Activated T-cell treated with anti-CD3 and anti-CD28 coated beads, Interleukin-2, amount 50 U/mL, for 48 hours (primary cell): ENCODE data around the gene CENPVL2.
"Not testable (repeated sequence)": the region's sequence is repeated elsewhere in the genome, so short reads cannot be mapped to it uniquely, and the experiment has no call there.

Experiments
- DNase-seq, 2 experiments: peaks; one replicate each; pipeline ENCODE4 v3.0.0-alpha.2; 2020

The CENPVL2 gene

DNA sequence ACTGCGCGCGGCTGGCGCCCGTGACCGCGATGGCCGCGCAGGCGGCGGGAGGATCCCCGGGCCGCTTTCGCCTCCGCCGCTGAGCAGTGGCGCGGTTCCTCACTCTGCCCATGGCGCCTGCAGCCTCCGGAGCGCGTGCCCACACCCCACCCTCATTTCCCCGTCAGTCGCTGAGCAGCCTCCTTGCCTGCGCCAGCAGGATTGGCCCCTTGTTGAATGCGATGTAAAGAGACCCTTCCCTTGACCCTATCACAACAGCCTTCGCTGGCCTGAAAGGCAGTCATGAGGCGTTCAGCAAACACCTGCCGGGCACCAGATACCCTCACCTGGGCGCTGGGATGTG, at the start of gene CENPVL2:
Gene CENPVL2, minus strand, starts transcription at position 112 of the 343 bp plus-strand sequence. Its CDS starts 0 bp downstream, at position 112.
- DNase-seq = not testable (repeated sequence)

DNA sequence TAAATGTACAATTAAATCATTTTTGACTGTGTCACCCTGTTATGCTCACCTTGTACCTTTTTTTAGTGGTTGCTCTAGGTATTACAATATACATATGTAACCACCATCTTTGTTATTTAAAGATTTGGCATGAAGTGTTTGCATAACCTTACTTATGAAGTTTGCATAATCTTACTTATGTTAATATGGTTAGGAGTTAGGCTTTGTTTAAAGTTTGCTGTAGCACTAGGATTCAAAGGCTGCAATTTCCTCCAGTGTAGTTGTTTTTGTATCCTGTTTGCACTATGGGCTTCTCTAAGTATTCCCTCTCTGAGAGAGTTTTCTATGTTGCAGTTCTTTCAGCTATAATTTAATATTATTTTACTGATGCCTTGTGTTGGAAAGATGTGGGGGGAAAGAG, 45.6 kb upstream of the CENPVL2 start:
- no peak for DNase-seq

DNA sequence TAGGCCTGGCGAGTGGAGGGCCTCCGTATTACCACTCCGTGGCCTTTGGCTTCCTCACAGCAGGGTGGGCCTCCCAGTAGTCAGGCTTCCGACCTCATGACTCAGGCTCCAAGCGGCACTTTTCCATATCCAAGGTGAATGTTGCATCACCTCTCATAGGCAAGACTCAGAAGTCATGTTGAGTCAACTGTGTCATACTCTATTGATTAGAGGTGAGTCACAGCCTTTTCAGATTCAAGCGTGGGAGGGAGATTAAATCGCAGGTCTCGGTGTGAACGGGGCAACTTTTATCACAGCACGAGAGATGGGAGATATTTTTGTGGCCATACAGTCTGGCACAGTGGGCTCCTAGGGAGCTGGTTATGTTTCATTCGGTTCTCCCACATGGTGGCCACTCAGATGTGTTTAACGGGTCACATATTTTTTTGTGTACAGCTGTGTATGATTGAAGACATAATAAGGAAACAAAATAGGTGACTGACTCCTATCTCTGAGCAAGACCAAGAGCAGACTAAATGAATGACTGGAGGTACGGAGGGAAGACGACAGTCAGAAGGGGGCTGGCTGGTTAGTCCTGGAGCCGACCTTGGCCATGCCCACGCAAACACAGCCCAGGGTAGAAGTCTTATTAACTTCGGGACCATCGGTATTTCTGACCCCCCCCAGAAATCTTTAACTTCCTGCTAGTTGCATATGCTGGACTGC, 30.5 kb upstream of the CENPVL2 start:
- not testable (repeated sequence) for DNase-seq

DNA sequence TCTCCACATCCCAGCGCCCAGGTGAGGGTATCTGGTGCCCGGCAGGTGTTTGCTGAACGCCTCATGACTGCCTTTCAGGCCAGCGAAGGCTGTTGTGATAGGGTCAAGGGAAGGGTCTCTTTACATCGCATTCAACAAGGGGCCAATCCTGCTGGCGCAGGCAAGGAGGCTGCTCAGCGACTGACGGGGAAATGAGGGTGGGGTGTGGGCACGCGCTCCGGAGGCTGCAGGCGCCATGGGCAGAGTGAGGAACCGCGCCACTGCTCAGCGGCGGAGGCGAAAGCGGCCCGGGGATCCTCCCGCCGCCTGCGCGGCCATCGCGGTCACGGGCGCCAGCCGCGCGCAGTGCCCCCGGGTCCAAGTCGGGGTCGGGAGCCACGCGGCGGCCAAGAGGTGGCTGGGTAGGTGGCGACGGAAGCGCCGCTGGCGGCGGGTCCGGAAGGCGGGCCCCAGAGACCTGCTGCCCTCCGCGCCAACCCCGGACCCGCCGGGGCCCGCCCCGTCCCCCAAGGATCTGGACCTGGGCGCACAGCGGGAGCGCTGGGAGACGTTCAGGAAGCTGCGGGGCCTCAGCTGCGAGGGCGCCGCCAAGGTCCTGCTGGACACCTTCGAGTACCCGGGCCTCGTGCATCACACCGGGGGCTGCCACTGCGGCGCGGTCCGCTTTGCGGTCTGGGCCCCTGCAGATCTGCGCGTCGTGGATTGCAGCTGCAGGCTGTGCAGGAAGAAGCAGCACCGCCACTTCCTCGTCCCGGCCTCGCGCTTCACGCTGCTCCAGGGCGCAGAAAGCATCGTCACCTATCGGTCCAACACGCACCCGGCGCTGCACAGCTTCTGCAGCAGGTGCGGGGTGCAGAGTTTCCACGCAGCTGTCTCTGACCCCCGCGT, 27.9 kb upstream of the CENPVL2 start, which contains the start of gene CENPVL1:
Gene CENPVL1, plus strand, starts transcription at position 236 of the 888 bp plus-strand sequence. Its CDS starts 0 bp downstream, at position 236.
- DNase-seq = not testable (repeated sequence)

DNA sequence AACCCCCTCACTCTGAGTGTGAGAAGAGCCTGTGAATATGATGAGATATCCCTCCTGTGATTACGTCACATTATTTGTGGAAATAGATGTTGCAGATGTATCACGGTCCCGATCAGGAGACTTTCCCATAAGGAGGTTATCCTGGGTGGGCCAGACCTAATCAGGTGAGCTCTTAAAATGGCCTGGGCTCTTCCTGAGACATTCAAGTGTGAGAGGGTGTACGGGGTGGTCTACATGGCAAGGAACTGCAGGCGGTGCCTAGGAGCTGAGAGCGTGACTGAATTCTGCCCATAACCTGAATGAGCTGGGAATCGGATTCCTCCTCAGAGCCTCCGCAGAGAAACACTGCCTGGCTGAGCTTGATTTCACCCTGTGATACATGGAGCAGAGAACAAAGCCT, 14.8 kb upstream of the CENPVL2 start:
- DNase-seq = no peak

DNA sequence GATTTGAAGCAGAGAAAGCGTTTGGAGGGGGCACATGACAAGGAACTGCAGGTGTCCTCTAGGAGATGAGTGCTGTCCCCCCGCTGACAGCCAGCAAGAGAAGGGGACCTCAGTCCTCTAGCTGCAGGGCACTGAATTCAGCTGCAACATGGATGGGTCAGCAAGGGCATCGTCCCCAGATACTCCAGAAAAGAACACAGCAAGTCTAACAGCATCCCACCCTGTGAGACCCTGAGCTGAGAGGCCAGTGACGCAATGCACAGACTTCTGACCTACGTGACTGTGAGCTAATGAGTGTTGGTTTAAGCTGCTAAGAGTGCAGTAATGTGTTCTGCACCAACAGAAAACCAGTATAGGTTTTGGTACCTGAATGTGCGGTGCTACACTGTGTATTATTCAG, 11.6 kb upstream of the CENPVL2 start:
- no peak for DNase-seq

DNA sequence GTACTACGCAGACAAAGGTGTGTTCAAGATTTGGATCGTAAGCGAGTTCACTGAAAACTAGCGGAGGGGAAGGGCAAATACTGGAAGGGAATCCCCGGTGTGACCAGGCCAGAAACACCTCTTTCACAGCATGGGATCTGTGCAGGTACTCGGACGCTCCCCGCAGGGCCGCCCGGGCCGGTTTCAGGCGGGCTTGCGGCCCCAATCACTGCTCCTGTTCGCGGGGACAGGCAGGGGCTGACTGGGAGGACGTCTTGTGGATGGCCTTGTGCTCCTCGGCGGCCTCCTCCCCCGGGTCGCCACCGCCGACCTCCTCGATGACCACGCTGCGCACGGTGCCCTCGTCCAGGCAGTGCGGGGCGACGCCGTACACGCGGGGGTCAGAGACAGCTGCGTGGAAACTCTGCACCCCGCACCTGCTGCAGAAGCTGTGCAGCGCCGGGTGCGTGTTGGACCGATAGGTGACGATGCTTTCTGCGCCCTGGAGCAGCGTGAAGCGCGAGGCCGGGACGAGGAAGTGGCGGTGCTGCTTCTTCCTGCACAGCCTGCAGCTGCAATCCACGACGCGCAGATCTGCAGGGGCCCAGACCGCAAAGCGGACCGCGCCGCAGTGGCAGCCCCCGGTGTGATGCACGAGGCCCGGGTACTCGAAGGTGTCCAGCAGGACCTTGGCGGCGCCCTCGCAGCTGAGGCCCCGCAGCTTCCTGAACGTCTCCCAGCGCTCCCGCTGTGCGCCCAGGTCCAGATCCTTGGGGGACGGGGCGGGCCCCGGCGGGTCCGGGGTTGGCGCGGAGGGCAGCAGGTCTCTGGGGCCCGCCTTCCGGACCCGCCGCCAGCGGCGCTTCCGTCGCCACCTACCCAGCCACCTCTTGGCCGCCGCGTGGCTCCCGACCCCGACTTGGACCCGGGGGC, 567 bp downstream of the CENPVL2 start:
- DNase-seq = not testable (repeated sequence)

DNA sequence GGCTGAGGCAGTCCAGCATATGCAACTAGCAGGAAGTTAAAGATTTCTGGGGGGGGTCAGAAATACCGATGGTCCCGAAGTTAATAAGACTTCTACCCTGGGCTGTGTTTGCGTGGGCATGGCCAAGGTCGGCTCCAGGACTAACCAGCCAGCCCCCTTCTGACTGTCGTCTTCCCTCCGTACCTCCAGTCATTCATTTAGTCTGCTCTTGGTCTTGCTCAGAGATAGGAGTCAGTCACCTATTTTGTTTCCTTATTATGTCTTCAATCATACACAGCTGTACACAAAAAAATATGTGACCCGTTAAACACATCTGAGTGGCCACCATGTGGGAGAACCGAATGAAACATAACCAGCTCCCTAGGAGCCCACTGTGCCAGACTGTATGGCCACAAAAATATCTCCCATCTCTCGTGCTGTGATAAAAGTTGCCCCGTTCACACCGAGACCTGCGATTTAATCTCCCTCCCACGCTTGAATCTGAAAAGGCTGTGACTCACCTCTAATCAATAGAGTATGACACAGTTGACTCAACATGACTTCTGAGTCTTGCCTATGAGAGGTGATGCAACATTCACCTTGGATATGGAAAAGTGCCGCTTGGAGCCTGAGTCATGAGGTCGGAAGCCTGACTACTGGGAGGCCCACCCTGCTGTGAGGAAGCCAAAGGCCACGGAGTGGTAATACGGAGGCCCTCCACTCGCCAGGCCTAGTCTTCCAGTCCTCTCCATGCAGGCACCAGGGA, 2.8 kb downstream of the CENPVL2 start:
- DNase-seq = not testable (repeated sequence)

DNA sequence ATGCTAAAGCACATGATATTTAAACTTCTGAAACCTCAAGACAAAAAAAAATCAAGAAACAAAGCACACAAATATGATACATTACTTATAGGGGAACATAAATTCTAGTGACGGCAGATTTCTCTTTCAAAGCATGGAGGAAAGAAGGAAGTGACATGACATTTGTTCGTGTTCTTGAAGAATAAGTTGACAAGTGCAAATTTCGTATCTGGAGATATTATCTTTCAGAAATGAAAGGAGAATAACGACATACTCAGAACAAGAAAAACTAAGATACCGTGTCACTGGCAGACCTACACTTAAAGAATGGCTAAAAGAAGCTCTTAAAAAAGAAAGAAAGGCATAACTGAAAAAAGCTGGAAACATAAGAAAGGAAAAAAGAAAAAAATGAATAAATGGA, 16.6 kb downstream of the CENPVL2 start:
- no peak for DNase-seq

DNA sequence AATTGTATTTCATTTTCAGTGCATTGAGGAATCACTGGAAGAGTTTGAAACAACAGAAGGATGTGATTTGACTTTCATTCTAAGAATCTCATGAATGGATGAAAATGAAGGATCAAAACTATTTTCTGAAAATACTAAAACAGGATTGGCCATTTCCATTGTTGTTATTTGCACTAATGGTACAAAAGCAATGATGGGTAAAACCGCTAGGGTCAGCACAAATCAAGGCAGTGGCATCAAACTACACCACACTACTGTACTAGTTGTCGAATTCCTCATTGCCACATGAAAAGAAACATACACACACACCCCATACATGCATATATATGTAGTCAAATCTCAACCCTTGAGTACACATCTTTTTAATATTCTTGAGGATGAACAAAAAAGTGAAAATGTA, 39.3 kb downstream of the CENPVL2 start:
- no peak for DNase-seq

DNA sequence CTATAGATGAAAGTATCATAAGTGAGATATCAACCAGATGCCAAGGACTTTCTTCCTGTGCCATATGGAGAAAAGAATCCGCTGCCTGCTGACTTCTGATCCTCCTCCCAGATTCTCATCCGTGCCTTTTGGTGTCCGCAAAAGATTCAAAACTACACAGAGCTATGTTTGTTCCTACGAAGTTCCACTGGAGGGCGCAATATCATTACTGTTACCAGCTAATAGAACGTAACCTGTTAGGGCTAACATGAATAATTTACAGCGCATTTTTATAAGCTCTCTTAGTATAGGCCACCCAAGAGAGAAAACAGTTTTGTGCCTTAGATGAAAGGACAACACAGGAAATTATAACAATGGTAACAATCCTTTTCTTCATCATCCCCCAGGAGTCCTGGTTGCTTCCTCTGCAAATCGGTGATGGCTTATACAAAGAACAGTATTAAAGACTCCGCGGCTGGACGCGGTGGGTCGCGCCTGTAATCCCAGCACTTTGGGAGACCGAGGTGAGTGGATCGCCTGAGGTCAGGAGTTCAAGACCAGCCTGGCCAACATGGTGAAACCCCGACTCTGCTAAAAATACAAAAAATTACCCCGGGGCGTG, 41.1 kb downstream of the CENPVL2 start:
- no peak for DNase-seq

DNA sequence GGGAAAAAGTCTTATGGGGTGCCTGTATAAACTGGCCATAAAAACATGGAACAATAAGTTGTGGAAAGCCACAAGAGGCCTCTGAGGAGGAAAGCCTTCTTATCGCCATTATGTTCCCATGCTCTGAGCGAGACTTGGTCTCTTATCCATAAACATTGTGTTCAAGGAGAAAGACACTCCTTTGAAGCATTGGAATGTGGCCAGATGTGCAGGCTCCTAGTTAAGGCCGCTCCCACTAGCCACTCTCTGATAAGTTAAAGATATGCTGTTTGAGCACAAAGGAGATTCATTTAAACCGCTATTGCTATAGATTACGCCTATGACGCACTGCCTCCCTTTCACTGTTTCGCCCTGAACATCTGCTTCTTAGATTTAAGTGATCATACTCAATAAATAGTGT, 46.1 kb downstream of the CENPVL2 start:
- DNase-seq = not testable (repeated sequence)
